K562 (cell line): ENCODE measurements around the gene XPO6. TPM values are rescaled to one million over a fixed set of nuclear protein-coding genes. Genes with fewer than 3 reads are reported as not detected.

Experiments
- ATAC-seq: fragments of 200-7000 bp; cut with Tn5 transposase; 3 replicates; pipeline ENCODE4 v1.9.1; 2020; ENCODE audit warnings: moderate library complexity
- BruUV-seq: library from RNA; stranded (reverse); fragments of 400-500 nt; replicated peaks from 2 replicates; lab custom pipeline; 2021; lab: Mats Ljungman, UMichigan
- CTCF ChIA-PET: fragments of 300-600 bp; formaldehyde crosslinking; extraction: SDS; loops from one replicate; lab custom pipeline; 2021; ENCODE audit warnings: low intra/inter-chr PET ratio; lab: Yijun Ruan, JAX
- POLR2A ChIA-PET: fragments of 300-600, 350-650 bp; sonication (Branson Sonifier 250); formaldehyde crosslinking; extraction: SDS; loops from one replicate; lab custom pipeline; 2021; ENCODE audit warnings: antibody characterized with exemption, inconsistent platforms; lab: Yijun Ruan, JAX
- DNase-seq, 4 experiments: peaks; one replicate each; pipeline versions ENCODE4 v3.0.0 to v3.0.0-alpha.2; 2011 to 2018; ENCODE audit warnings: low spot score in 3 of 4, mixed read lengths in 3 of 4; ENCODE audit errors: extremely low read depth in 1 of 4
- FAIRE-seq: peaks from 2 replicates; lab custom pipeline; 2011; peaks lifted over from hg19 to GRCh38; lab: Jason Lieb, UNC
- H2AFZ ChIP-seq: 2 replicates; pipeline ENCODE4 v1.6.0; 2011; ENCODE audit warnings: low read depth, low read length, control low read depth, inconsistent platforms
- H3K27ac ChIP-seq: fragments of 200-600 bp; 3 replicates; pipeline ENCODE4 v1.8.0; 2011; ENCODE audit warnings: low read depth, mild to moderate bottlenecking, control low read depth, inconsistent platforms, low read length, moderate library complexity, mixed read lengths; ENCODE audit errors: extremely low read depth
- H3K27me3 ChIP-seq, 2 experiments: fragments of 300-600 bp in 1 of 2; 2 replicates in 1 of 2; 3 replicates in 1 of 2; pipeline versions ENCODE4 v1.6.0 to v1.8.0; 2011; ENCODE audit warnings: inconsistent platforms in 2 of 2, low read length in 2 of 2, mild to moderate bottlenecking in 1 of 2, mixed read lengths in 1 of 2, moderate library complexity in 1 of 2; ENCODE audit not compliant: control insufficient read depth in 2 of 2, insufficient read depth in 2 of 2
- H3K36me3 ChIP-seq: fragments of 300-600 bp; 3 replicates; pipeline ENCODE4 v1.8.0; 2011; ENCODE audit warnings: mild to moderate bottlenecking, low read length, inconsistent platforms; ENCODE audit not compliant: control insufficient read depth, insufficient read depth
- H3K4me1 ChIP-seq, 2 experiments: fragments of 200-600 bp in 1 of 2; replicated peaks in 1 of 2; 2 replicates in 1 of 2; 3 replicates in 1 of 2; pipeline versions ENCODE4 v1.5.1 to v1.8.0; 2011; ENCODE audit warnings: inconsistent platforms in 2 of 2, low read length in 2 of 2, mild to moderate bottlenecking in 1 of 2, mixed read lengths in 1 of 2, moderate library complexity in 1 of 2; ENCODE audit not compliant: control insufficient read depth in 2 of 2, insufficient read depth in 2 of 2
- H3K4me2 ChIP-seq: 2 replicates; pipeline ENCODE4 v1.6.1; 2011; ENCODE audit warnings: low read length, control low read depth, inconsistent platforms, mixed read lengths; ENCODE audit not compliant: insufficient read depth
- H3K4me3 ChIP-seq: fragments of 200-600 bp; sonication (generic), shearing (Covaris generic); 2 replicates; pipeline ENCODE4 v1.5.1; 2016; ENCODE audit warnings: control low read depth, inconsistent platforms
- H3K79me2 ChIP-seq: fragments of 200-600 bp; 3 replicates; pipeline ENCODE4 v1.8.0; 2011; ENCODE audit warnings: low read length, inconsistent platforms; ENCODE audit not compliant: control insufficient read depth, insufficient read depth
- H3K9ac ChIP-seq, 2 experiments: 2 replicates each; pipeline versions ENCODE4 v1.6.0 to v1.6.1; 2011; ENCODE audit warnings: low read depth in 2 of 2, low read length in 2 of 2, control low read depth in 1 of 2, inconsistent platforms in 1 of 2, mild to moderate bottlenecking in 1 of 2, mixed read lengths in 1 of 2; ENCODE audit not compliant: insufficient read depth in 1 of 2
- H3K9me1 ChIP-seq: one replicate; pipeline ENCODE4 v1.6.0; 2011; ENCODE audit warnings: inconsistent platforms, mild to moderate bottlenecking, low read length, moderate library complexity; ENCODE audit not compliant: control insufficient read depth, insufficient read depth
- H3K9me3 ChIP-seq: replicated peaks from 2 replicates; pipeline ENCODE4 v1.5.1; 2011; ENCODE audit warnings: low read depth, low read length, inconsistent platforms; ENCODE audit not compliant: control insufficient read depth, insufficient read depth
- H4K20me1 ChIP-seq: replicated peaks from 2 replicates; pipeline ENCODE4 v1.6.1; 2011; ENCODE audit warnings: low read length, inconsistent platforms, mixed read lengths; ENCODE audit not compliant: control insufficient read depth, insufficient read depth
- ADNP ChIP-seq: fragments of 200-800 bp; sonication (Bioruptor generic); IDR thresholded peaks from 2 replicates; pipeline ENCODE4 v1.6.1; 2016; ENCODE audit warnings: missing genetic modification characterization, missing compliant biosample characterization
- FOSL1 ChIP-seq: fragments of 200-800 bp; sonication (Bioruptor generic); conservative IDR thresholded peaks from 2 replicates; pipeline ENCODE4 v1.6.1; 2016; ENCODE audit warnings: missing genetic modification characterization, missing compliant biosample characterization
- NCOA4 ChIP-seq: fragments of 450-650 bp; IDR thresholded peaks from 2 replicates; pipeline ENCODE4 v1.6.1; 2018; ENCODE audit warnings: mild to moderate bottlenecking; ENCODE audit not compliant: partially characterized antibody
- NR1H2 ChIP-seq: sonication (generic); formaldehyde crosslinking; IDR thresholded peaks from 2 replicates; pipeline ENCODE4 v1.4.0; 2020; ENCODE audit warnings: mild to moderate bottlenecking, missing genetic modification reagents
- PHTF2 ChIP-seq: fragments of 250-450 bp; sonication (Bioruptor Pico); IDR thresholded peaks from 2 replicates; pipeline ENCODE4 v1.5.0; 2021; ENCODE audit warnings: mild to moderate bottlenecking
- PREB ChIP-seq: sonication (generic); formaldehyde crosslinking; IDR thresholded peaks from 2 replicates; pipeline ENCODE4 v1.8.1; 2023; ENCODE audit warnings: mild to moderate bottlenecking, missing genetic modification reagents
- RUNX1 ChIP-seq: sonication (generic); IDR thresholded peaks from 2 replicates; pipeline ENCODE4 v1.6.1; 2016; ENCODE audit warnings: antibody characterized with exemption, low read depth
- SMARCA5 ChIP-seq: fragments of 450-650 bp; IDR thresholded peaks from 2 replicates; pipeline ENCODE4 v1.6.1; 2016
- ZEB2 ChIP-seq: fragments of 450-650 bp; IDR thresholded peaks from 2 replicates; pipeline ENCODE4 v1.6.1; 2016
- ZNF134 ChIP-seq: fragments of 250-450 bp; sonication (Bioruptor Pico); conservative IDR thresholded peaks from 2 replicates; pipeline ENCODE4 v1.4.0; 2020
- ZNF3 ChIP-seq: fragments of 250-450 bp; sonication (Bioruptor Pico); IDR thresholded peaks from 2 replicates; pipeline ENCODE4 v1.5.0; 2021; ENCODE audit warnings: mild to moderate bottlenecking, moderate library complexity
- ZNF316 ChIP-seq: fragments of 450-650 bp; IDR thresholded peaks from 2 replicates; pipeline ENCODE4 v1.6.1; 2016
- ZNF695 ChIP-seq: fragments of 450-650 bp; formaldehyde crosslinking; IDR thresholded peaks from 2 replicates; pipeline ENCODE4 v1.4.0; 2020; ENCODE audit warnings: mild to moderate bottlenecking, moderate library complexity
- WGBS: fragments of 100-300 bp; shearing (Covaris generic); methylation state at CpG from one replicate; pipeline ENCODE4 v1.1.6; 2016; ENCODE audit warnings: low coverage, mixed read lengths; ENCODE audit not compliant: insufficient coverage; ENCODE audit errors: missing lambda C conversion rate; 5-methylcytosine and 5-hydroxymethylcytosine counted together
- in situ Hi-C: fragments of 300-500 bp; cut with MboI; formaldehyde crosslinking; loops from 4 replicates; pipeline ENCODE4 v1.15.0; 2018; ENCODE audit warnings: inconsistent platforms, mixed read lengths
- intact Hi-C: fragments of 100-400 bp; cut with micrococcal nuclease; formaldehyde crosslinking; loops from 2 replicates; pipeline ENCODE4 v1.14.2; 2022
- polyA plus RNA-seq, 8 experiments: library from polyadenylated mRNA; depleted of rRNA in 4 of 8; stranded (reverse) in 5 of 8; unstranded in 3 of 8; fragments of >200 nt; fragmentation: Nextera tagmentation in 2 of 8; fragmentation: Illumina TruSeq in 1 of 8; extraction: Ambion mirVana in 2 of 8; extraction: Trizol in 1 of 8; gene quantifications; 2 replicates each; pipeline versions ENCODE4 v1.2.1 to v1.2.3, GENCODE V29; 2011 to 2014; ENCODE audit warnings: inconsistent platforms in 1 of 8, missing spikeins in 1 of 8
- total RNA-seq, 7 experiments: library from RNA; depleted of rRNA in 6 of 7; stranded (reverse); fragments of >200 nt in 6 of 7; fragmentation: Illumina TruSeq in 2 of 7; extraction: Trizol in 2 of 7; gene quantifications; 2 replicates each; pipeline versions ENCODE4 v1.2.1 to v1.2.3, GENCODE V29; 2011 to 2021; ENCODE audit warnings: low replicate concordance in 1 of 7
- TF ChIP-seq, protein P1 (sequence below): sonication (generic); formaldehyde crosslinking; IDR thresholded peaks from 2 replicates; pipeline ENCODE4 v1.8.0; 2022; ENCODE audit warnings: mild to moderate bottlenecking, low read depth, missing genetic modification reagents
- TF ChIP-seq, protein P2 (sequence below): fragments of 250-450 bp; sonication (Bioruptor Pico); IDR thresholded peaks from 2 replicates; pipeline ENCODE4 v1.4.0; 2020; ENCODE audit warnings: borderline replicate concordance

Gene XPO6
- total and polyA plus RNA-seq, 9 of the 15 experiments (the other 6 are each of a cell fraction or from before 2014, with no cell fraction given), result 11.2 to 196 (median 119) TPM

DNA sequence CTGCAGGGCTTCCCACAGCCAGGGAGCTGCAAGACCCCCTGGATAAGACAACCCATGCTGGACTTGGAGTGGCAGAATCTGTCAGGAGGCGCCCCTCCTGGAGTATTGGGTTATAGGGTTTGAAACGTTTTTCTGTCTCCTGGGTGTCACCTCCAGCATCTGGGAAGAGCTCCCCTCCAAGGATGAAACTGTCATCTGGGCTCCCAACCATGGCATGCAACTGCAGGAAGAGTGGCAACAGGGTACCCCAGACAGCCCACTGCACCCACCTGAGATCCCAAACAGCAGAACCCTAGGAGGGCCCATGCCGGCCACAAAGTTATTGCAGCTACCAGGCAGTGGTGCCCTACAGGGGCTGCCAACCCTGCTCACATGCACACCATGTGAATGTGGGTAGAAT lies 147.6 kb downstream of the XPO6 start:
- Histone ChIP-seq H3K27ac (no peak overlapping the region), H2AFZ (no peak overlapping the region), H3K9ac (no peak overlapping the region), H3K36me3 (no peaks in the 10 kb centered on the region), H3K27me3 (peaks cover 46 to 66% of the 10 kb centered on the region in 2 experiments), H4K20me1 (no peaks in the 10 kb centered on the region; the same call in 1 of the 2 replicates), H3K9me3 (no peaks in the 10 kb centered on the region), H3K9me1 (no peaks in the 10 kb centered on the region), H3K4me1 (no peaks in the 10 kb centered on the region), H3K4me3 (no peak overlapping the region), H3K4me2 (no peak overlapping the region), H3K79me2 (no peaks in the 10 kb centered on the region)
- in situ Hi-C loops (no loop called here), intact Hi-C loops (no loop called here)
- POLR2A ChIA-PET, result interaction anchor here (1.0 kb wide), 1 partner anchor 11 kb away, joined by 4 read pairs; no protein-coding TSS in a partner anchor
- FAIRE-seq (no peak), ATAC-seq (no peak), DNase-seq (no peak)
- no peak for TF ChIP-seq PREB (CRISPR knock-in tag)
- TF ChIP-seq NCOA4, result no peak
- no peak for TF ChIP-seq ZNF316
- TF ChIP-seq NR1H2 (CRISPR knock-in tag), result no peak
- CTCF ChIA-PET, result no interaction called here
- 4% methylated on average over 3 of the region's 3 CpGs for WGBS
- BruUV-seq, result no TSS peak

- Histone ChIP-seq H3K4me3 (no peak within 1 kb of the TSS), H3K27ac (no peak within 1 kb of the TSS), H3K36me3 (no peaks in the 10 kb centered on the region), H3K9me3 (no peaks in the 10 kb centered on the region), H3K4me1 (no peaks in the 10 kb centered on the region), H3K9me1 (no peaks in the 10 kb centered on the region), H4K20me1 (no peaks in the 10 kb centered on the region; the same call in 1 of the 2 replicates), H2AFZ (no peak within 1 kb of the TSS), H3K4me2 (no peak within 1 kb of the TSS), H3K9ac (no peak within 1 kb of the TSS), H3K79me2 (no peaks in the 10 kb centered on the region), H3K27me3 (peaks cover 46 to 66% of the 10 kb centered on the region in 2 experiments)
- 10% methylated on average over 15 of the region's 54 CpGs for WGBS
- POLR2A ChIA-PET, result interaction anchor here (1.0 kb wide), 1 partner anchor 11 kb away, joined by 4 read pairs; no protein-coding TSS in a partner anchor
- in situ Hi-C loops (no loop called here), intact Hi-C loops (no loop called here)
- DNase-seq (no peak), ATAC-seq (no peak), FAIRE-seq (no peak)
- CTCF ChIA-PET, result no interaction called here
- BruUV-seq, result no TSS peak
- no peak for TF ChIP-seq SMARCA5
- TF ChIP-seq ZNF3, result no peak
- TF ChIP-seq, protein P1, sequence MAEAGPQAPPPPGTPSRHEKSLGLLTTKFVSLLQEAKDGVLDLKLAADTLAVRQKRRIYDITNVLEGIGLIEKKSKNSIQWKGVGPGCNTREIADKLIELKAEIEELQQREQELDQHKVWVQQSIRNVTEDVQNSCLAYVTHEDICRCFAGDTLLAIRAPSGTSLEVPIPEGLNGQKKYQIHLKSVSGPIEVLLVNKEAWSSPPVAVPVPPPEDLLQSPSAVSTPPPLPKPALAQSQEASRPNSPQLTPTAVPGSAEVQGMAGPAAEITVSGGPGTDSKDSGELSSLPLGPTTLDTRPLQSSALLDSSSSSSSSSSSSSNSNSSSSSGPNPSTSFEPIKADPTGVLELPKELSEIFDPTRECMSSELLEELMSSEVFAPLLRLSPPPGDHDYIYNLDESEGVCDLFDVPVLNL, result no peak
- TF ChIP-seq ZNF134 (CRISPR knock-in tag), result no peak
- TF ChIP-seq RUNX1, result no peak
- no peak for TF ChIP-seq ZNF695 (CRISPR knock-in tag)
- TF ChIP-seq, protein P2, sequence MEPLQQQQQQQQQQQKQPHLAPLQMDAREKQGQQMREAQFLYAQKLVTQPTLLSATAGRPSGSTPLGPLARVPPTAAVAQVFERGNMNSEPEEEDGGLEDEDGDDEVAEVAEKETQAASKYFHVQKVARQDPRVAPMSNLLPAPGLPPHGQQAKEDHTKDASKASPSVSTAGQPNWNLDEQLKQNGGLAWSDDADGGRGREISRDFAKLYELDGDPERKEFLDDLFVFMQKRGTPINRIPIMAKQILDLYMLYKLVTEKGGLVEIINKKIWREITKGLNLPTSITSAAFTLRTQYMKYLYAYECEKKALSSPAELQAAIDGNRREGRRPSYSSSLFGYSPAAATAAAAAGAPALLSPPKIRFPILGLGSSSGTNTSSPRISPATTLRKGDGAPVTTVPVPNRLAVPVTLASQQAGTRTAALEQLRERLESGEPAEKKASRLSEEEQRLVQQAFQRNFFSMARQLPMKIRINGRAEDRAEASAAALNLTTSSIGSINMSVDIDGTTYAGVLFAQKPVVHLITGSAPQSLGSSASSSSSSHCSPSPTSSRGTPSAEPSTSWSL (CRISPR knock-in tag), result no peak
- no peak for TF ChIP-seq FOSL1 (tag)
- no peak for TF ChIP-seq PHTF2
- TF ChIP-seq ZEB2, result no peak
- TF ChIP-seq ADNP (tag), result no peak
Observed at GRCh38 chr16:28063591-28064061, 148.1 kb downstream of the XPO6 start, which contains the start of gene GSG1L. Gene GSG1L (minus strand): TSS chr16:28063714. CDS start chr16:28063424, 290 bp downstream.
